ENCODE data around the gene LRCH1. TPM values are rescaled to one million over a fixed set of nuclear protein-coding genes. Genes with fewer than 3 reads are reported as not detected.

Gene LRCH1
- total RNA-seq, 1 experiment from 2014 or later: 11.8 TPM

DNA sequence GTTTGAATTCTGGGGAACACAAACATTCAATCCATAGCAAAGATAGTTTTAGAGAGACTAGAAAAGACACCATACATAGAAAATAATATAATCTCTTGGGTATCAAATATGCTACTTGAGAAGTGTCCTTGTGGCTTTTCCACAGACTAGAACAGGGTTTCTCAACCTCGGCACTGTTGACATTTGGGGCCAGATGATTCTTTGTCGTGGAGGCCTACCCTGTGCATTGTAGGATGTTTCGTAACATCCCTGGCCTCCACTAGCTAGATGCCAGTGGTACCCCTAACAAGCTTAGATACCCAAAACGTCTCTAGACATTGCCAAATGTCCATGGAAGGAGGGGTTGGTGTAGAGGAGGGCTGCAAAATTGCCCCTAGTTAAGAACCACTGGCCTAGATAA lies 246.2 kb downstream of the LRCH1 start:
- ATAC-seq (no peak), DNase-seq (ENCODE audit: low spot score) (no peak)
- no peak overlapping the region for H3K4me3 Mint-ChIP-seq
- no peak overlapping the region for H3K27ac Mint-ChIP-seq
- no peaks in the 10 kb centered on the region for H3K27me3 Mint-ChIP-seq (ENCODE audit: low read depth)
- H3K4me1 Mint-ChIP-seq: peaks cover 31% of the 10 kb centered on the region
- ChIA-PET POLR2A (no interaction called here), CTCF (no interaction called here)
- H3K36me3 Mint-ChIP-seq: no peaks in the 10 kb centered on the region
- H3K9me3 Mint-ChIP-seq: no peaks in the 10 kb centered on the region
- TF ChIP-seq ZNF219 (CRISPR knock-in tag; IDR thresholded peaks at IDR 0.05; ENCODE audit: borderline replicate concordance) (no peak), ETV6 (CRISPR knock-in tag; IDR thresholded peaks at IDR 0.05) (no peak), ZMAT4 (CRISPR knock-in tag; IDR thresholded peaks at IDR 0.05) (no peak), PRRX2 (CRISPR knock-in tag; IDR thresholded peaks at IDR 0.05) (no peak), SMAD4 (CRISPR knock-in tag; IDR thresholded peaks at IDR 0.05) (no peak), ATF3 (CRISPR knock-in tag; conservative IDR thresholded peaks at IDR 0.05) (no peak), SMAD3 (CRISPR knock-in tag; IDR thresholded peaks at IDR 0.05; ENCODE audit: borderline replicate concordance) (no peak), NR1H2 (CRISPR knock-in tag; IDR thresholded peaks at IDR 0.05) (no peak)

DNA sequence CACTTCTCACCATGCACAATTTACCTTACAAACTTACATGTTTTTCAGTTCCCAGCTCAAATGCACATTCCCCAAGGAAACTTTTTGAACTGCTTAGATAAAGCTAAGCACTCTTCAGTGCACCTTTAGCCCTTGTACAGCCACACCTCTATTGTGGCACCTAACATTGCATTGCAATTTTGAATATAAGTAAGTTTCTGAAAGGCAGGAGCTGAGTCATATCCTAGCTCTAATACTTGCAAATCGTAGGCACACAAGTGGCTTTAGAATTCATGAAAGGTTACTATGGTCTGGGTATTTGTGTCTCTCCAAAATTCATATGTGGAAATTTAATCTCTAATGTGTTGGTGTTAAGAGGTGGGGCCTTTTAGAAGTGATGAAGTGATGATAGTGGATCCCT lies 248.9 kb downstream of the LRCH1 start:
- no peak for DNase-seq (ENCODE audit: low spot score)
- peaks cover 4% of the 10 kb centered on the region; the same call in 1 of the 2 replicates for H3K9me3 Mint-ChIP-seq
- no peaks in the 10 kb centered on the region for H3K36me3 Mint-ChIP-seq
- CTCF ChIA-PET: no interaction called here
- H3K4me1 Mint-ChIP-seq: peaks cover 9% of the 10 kb centered on the region
- POLR2A ChIA-PET: no interaction called here
- TF ChIP-seq ZMAT4 (CRISPR knock-in tag; IDR thresholded peaks at IDR 0.05): no peak
- no peak overlapping the region for H3K27ac Mint-ChIP-seq
- ATAC-seq: no peak
- no peak overlapping the region for H3K4me3 Mint-ChIP-seq
- no peaks in the 10 kb centered on the region; the same call in 1 of the 2 replicates for H3K27me3 Mint-ChIP-seq (ENCODE audit: low read depth)

Other genes starting within 250 kb of the LRCH1 start
- 1.9 to 2.1 TPM (median 1.9 TPM) in 3 replicates for gene RUBCNL, start 165.9 kb upstream of the LRCH1 start, total RNA-seq (2021)
- gene ESD, start 244.0 kb downstream of the LRCH1 start, total RNA-seq (2021): 58.7 to 70.2 TPM (median 64.5 TPM) in 3 replicates